GM10266 (cell line): ENCODE measurements around the gene CAMK2A.

Experiments
- DNase-seq: peaks from one replicate; pipeline ENCODE4 v3.0.0; 2012; ENCODE audit errors: extremely low spot score
- CTCF ChIP-seq: IDR thresholded peaks from 2 replicates; pipeline ENCODE4 v1.5.1; 2012; ENCODE audit warnings: mild to moderate bottlenecking, low read depth; ENCODE audit not compliant: control insufficient read depth, insufficient read depth; ENCODE audit errors: missing control alignments

CAMK2A gene

GRCh38 chr5:150203832-150204589, 85.6 kb downstream of the CAMK2A start:
- TF ChIP-seq CTCF, result no peak

GRCh38 chr5:150202501-150202900, 87.1 kb downstream of the CAMK2A start:
- no peak for DNase-seq
- TF ChIP-seq CTCF, result no peak

More at GRCh38 chr5:150203832-150204589, 85.6 kb downstream of the CAMK2A start:
- DNase-seq, result no peak

- no peak for TF ChIP-seq CTCF
- no peak for DNase-seq
Observed at GRCh38 chr5:150197476-150197875, 92.1 kb downstream of the CAMK2A start.

- TF ChIP-seq CTCF, result no peak
- DNase-seq, result no peak
Observed at GRCh38 chr5:150196986-150197385, 92.6 kb downstream of the CAMK2A start.

GRCh38 chr5:150196514-150196913, 93.1 kb downstream of the CAMK2A start:
- no peak for TF ChIP-seq CTCF

GRCh38 chr5:150195736-150196485, 93.7 kb downstream of the CAMK2A start:
- TF ChIP-seq CTCF, result no peak
- no peak for DNase-seq

More at GRCh38 chr5:150196514-150196913, 93.1 kb downstream of the CAMK2A start:
- DNase-seq, result no peak

- no peak for DNase-seq
- TF ChIP-seq CTCF, result no peak
Observed at GRCh38 chr5:150192462-150192861, 97.1 kb downstream of the CAMK2A start.
